ENCODE measurements around the gene GPX4.
A peak's percentile ranks its signal among the peaks of the same experiment; 100 is the strongest.

GPX4 gene

GRCh38 chr19:1102407-1103131, 1.2 kb upstream of the GPX4 start:
- DNase-seq (ENCODE audit: low read depth in 1 of 2, low spot score in 1 of 2), result no peak

GRCh38 chr19:1103132-1103707, 574 bp upstream of the GPX4 start:
- DNase-seq (ENCODE audit: low read depth in 1 of 2, low spot score in 1 of 2), result no peak

GRCh38 chr19:1104311-1105007, 665 bp downstream of the GPX4 start:
- DNase-seq (ENCODE audit: low read depth in 1 of 2, low spot score in 1 of 2), result peak; percentile 56 to 61

DNA sequence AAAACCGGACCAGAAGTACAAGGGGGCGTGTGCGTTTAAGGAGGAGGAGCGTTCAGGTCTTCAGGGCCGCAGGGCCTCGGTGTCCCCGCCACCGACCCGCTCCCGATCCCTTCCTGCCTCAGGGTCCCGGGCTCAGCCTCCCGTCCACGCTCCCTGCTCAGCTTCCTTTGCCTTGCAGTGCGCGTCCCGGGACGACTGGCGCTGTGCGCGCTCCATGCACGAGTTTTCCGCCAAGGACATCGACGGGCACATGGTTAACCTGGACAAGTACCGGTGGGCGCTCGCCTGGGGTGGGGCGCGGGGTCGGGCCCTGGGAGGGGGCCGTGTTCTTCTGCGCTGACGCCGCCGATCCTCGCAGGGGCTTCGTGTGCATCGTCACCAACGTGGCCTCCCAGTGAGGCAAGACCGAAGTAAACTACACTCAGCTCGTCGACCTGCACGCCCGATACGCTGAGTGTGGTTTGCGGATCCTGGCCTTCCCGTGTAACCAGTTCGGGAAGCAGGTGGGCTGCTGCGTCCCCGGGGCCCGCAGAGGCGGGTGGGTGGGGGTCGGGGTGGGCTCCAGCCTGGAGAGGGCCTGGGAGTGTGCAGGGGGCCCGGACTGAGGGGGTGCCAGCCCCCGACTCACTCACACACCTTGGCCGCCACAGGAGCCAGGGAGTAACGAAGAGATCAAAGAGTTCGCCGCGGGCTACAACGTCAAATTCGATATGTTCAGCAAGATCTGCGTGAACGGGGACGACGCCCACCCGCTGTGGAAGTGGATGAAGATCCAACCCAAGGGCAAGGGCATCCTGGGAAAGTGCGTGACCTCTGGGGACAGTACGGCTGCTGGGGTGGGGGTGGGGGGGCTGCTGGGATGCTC, 1.4 kb downstream of the GPX4 start:
- DNase-seq (ENCODE audit: low read depth in 1 of 2, low spot score in 1 of 2), result no peak

GRCh38 chr19:1105873-1106840, 2.4 kb downstream of the GPX4 start:
- no peak for DNase-seq (ENCODE audit: low read depth in 1 of 2, low spot score in 1 of 2)

DNA sequence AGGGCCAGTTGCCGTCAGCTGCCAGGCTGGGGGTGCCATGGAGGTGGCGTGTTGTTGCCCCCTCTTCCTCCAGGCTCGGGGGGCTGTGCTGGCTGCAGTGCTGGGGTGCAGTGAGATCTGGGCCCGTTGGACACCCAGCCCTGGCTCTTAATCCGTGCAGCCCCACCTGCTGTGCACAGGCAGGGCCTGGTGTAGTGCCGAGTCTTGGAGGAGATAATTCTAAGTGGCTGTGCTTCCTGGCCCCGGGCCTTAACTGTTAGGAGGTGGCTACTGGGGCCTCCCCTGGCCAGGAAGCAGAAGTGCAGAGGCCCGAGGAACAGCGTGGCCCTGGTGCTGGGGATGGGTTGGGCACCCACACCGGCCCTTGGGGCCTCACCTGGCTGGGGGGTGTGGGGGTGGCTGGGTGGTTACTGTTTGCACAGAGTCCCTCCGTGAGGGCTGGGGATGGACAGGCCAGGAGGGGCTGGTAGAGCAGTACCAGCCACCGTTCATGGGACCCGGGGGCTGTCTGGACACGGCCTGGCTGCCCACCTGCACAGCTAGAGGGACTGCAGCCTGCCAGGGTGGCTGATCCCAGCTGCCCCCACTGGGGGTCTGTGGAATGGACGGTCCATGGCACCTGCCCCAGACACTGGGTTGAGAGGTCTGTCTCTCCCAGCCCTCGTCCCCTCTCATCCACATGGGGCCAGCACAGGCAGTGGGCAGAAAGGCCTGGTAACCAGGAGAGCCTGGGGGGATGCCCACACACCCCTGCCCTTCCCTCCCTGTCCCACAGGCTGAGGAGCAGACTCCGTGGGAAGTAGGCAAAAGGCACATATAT, 3.3 kb downstream of the GPX4 start:
- no peak for DNase-seq (ENCODE audit: low read depth in 1 of 2, low spot score in 1 of 2)

DNA sequence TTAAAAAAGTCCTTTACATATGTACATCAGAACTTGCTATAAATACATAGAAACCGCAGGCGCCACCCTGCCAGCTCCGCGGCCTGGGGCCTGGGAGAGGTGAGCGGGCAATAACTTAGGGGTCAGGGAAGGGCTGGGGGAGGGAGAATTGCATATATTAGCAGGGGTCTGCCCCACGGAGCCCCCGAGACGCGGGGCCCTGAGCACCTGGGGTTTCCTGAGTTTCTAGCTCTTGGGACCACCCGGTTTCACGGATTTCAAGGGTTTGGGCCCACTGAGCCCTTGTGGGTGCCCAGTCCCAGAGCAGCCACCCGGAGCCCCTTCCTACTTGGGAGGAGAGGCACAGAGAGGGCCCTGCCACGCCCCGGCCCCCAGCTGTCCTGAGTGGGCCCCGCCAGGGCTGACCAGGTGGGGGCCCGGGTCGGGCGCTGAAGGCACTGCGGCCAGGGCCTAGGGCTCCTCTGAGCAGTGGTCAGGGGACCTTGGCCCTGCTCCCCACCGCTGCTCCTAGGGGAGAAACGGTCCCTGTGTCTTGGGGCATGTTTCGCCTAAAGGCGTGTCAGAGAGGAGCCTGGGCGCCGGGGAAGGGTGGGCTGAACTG, 4.0 kb downstream of the GPX4 start:
- no peak for DNase-seq (ENCODE audit: low read depth in 1 of 2, low spot score in 1 of 2)

DNA sequence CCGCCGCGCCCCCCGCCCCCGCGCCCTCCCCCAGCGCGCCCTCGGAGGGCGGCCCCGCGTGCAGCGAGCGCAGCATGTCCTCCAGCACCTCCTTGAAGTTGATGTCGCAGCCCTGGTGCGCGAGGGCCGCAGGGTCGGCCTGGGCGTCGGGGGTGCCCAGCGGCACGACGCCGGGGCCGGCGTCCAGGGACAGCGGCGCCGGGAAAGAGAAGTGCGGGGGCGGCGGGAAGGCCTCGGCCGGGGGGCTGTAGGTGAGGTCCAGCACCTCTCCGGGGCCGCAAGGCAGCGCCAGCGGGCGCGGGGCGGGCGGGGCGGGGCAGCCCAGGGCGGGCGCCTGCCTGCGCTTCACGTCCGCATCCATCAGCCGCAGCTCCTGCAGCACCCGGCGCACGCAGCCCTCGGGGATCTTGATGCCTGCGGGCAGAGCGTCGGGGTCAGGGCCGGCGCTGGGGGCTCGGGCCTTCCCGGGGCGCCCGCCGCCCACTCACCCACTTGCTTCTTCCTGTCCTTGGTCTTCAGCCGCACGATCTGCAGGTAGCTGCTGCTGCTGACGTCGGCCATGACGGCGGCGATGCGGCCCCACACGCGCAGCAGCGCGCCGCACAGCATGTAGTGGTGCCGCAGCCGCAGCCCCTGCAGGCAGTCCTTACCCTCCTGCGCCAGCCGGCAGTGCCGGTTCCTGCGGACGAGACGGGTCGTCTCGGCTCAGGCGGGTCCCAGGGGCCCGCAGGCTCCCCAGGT, 4.7 kb downstream of the GPX4 start:
- DNase-seq (ENCODE audit: low read depth in 1 of 2, low spot score in 1 of 2), result no peak

DNA sequence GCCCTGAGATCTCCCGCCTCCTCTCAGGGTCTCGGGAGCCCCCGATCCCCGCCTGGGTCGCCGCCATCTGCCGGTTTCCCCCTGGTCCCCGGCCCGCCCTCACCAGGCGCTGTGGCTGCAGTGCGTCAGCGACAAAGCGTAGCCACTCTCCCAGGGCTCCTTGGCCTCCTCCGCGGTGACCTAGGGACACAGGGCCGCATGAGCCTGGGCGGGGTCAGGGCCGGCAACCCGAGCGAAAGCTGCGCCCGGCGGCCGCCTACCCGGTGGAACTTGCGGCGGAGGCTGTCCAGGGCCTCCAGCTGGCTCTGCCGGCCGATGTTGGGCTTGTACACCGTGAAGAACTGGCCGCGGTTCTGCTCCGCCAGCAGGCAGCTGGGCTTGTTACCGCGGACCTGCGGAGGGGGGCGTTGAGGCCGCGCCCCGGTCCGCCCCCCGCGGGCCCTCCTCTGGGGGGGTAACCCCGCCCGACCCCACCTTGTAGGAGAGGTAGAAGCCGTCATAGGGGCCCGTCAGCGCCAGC, 5.3 kb downstream of the GPX4 start:
- no peak for DNase-seq (ENCODE audit: low read depth in 1 of 2, low spot score in 1 of 2)

DNA sequence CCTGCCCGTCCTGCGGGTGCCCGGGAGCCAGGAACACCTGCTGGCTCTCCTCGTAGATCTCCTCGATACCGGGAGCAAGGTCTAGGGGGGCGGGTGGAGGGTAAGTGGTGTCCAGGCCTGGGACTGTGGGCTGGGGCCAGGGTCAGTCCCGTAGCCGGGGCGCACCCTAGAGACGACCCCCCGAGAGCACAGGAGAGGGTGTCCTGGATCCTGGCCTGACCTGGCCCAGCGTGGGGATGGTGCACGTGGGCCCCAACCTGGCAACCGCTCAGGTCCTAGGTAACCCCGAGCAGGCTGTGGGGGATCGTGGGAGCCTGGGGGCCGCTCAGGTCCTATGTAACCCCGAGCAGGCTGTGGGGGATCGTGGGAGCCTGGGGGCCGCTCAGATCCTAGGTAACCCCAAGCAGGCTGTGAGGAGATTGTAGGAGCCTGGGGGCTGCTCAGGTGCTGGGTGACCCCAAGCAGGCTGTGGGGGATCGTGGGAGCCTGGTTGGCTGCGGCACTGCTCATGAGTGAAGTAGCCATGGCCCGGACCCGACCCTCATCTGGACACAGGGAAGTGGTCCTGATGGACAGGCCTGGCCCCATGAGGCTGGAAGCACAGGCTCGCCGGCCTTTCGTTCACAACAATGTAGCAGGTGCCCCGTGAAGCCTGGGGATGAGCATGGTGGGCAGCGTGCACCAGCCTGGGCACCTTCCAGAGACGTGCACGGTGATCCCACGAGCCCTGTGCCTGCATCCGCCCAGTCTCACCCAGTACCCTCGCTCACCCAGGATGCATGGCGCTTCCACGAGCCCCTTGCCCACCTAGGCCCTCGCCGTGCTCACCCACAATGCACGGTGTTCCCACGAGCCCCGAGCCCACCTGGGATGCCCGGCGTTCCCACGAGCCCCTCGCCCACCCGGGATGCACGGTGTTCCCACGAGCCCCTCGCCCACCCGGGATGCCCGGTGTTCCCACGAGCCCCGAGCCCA, 6.2 kb downstream of the GPX4 start:
- DNase-seq (ENCODE audit: low read depth in 1 of 2, low spot score in 1 of 2), result no peak

- DNase-seq (ENCODE audit: low read depth in 1 of 2, low spot score in 1 of 2), result no peak
These were observed 7.2 kb downstream of the GPX4 start for GRCh38 chr19:1110809-1111640.

DNA sequence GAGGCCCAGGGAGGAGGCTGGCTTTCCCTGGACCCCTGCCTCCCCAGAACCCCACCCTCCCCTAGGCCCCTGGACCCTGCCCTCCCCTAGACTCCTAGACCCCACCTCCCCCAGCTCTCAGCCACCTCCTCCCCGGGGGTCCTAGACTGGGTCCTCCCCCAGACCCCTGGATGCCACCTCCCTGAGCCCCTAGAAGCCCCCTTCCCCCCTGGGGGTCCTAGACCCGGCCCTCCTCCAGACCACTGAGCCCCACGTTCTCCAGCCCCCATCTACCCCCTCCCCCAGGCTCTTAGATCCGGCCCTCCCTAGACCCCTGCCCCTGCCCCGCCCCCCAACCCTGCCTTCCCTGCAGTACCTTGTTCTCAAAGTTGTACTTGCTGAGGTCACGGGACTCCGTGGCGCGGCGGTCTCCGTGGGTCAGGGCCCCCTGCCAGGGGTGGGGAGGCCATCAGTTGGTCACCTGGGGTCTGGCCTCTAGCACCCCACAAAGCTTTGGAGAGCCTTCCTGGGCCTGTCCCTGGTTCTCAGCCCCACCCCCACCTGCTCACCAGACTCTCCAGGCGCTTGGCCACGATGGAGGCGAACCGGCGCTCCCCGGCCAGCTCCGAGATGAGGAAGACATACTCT, 8.0 kb downstream of the GPX4 start:
- DNase-seq (ENCODE audit: low read depth in 1 of 2, low spot score in 1 of 2), result no peak

DNA sequence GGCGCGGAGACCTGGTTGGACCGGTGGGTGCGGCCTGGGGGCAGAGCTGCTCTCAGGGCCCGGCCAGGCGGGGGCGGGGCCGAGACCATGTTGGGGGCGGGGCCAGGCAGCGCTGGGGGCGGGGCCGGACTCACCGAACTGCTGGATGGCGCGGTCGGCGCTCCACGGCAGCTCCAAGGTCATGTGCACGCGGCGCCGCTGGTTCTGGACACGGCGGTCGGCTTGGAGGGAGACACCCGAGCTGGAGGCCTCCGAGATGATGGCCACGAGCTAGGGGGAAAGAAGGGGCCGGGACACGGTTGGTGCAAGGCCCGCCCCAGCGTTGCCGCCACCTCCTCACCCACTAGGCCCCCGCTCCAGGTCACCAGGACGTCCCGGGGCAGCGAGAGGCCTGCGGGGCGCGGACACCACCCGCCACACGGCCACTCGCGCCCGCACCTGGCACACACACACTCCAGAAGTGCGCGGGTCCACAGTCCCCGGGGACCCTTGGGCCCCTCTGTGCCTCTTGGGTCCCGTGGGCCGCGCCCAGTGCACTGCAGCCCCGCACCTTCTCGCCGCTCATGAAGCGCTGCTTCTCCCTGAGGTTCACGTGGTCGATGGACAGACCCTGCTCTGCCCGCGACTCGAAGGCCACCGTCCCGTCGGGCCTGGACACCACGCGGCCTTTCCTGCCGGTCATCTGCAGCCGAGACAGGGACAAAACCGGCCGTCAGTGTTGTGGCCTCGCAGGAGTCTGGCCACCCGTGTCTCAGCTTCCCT, 8.7 kb downstream of the GPX4 start:
- no peak for DNase-seq (ENCODE audit: low read depth in 1 of 2, low spot score in 1 of 2)

- peak; percentile 60 to 74 for DNase-seq (ENCODE audit: low read depth in 1 of 2, low spot score in 1 of 2)
These were observed 9.5 kb downstream of the GPX4 start for GRCh38 chr19:1113030-1113985.
